HepG2 (cell line): ENCODE measurements around the gene TOMM22. TPM values are rescaled to one million over a fixed set of nuclear protein-coding genes. Genes with fewer than 3 reads are reported as not detected.

Experiments used
- IRX3 ChIP-seq: sonication (generic); formaldehyde crosslinking; IDR thresholded peaks from 2 replicates; pipeline ENCODE4 v1.8.1; 2023; ENCODE audit warnings: mild to moderate bottlenecking, low read depth, missing genetic modification reagents, borderline replicate concordance
- RARG ChIP-seq: sonication (generic); formaldehyde crosslinking; IDR thresholded peaks from 2 replicates; pipeline ENCODE4 v1.4.0; 2020; ENCODE audit warnings: low read depth, mild to moderate bottlenecking, missing genetic modification reagents
- RBFOX2 ChIP-seq: fragments of 200-400 bp; formaldehyde crosslinking; IDR thresholded peaks from 2 replicates; pipeline ENCODE4 v1.6.1; 2017; ENCODE audit warnings: low read depth, mild to moderate bottlenecking, low read length
- SIN3B ChIP-seq: fragments of 150-350 bp; IDR thresholded peaks from 2 replicates; pipeline ENCODE4 v1.6.1; 2014; ENCODE audit warnings: low read length
- TAF15 ChIP-seq: fragments of 200-400 bp; formaldehyde crosslinking; IDR thresholded peaks from one replicate; pipeline ENCODE4 v1.6.1; 2018; ENCODE audit warnings: mild to moderate bottlenecking, low read depth, low read length; ENCODE audit not compliant: poor library complexity, severe bottlenecking
- ZFP1 ChIP-seq: IDR thresholded peaks from 2 replicates; pipeline ENCODE4 v1.6.1; 2016
- ZNF331 ChIP-seq: sonication (generic); formaldehyde crosslinking; IDR thresholded peaks from 2 replicates; pipeline ENCODE4 v1.4.0; 2020; ENCODE audit warnings: missing genetic modification reagents
- ZNF446 ChIP-seq: sonication (generic); formaldehyde crosslinking; IDR thresholded peaks from 2 replicates; pipeline ENCODE4 v1.5.0; 2020; ENCODE audit warnings: mild to moderate bottlenecking, missing genetic modification reagents
- ZNF484 ChIP-seq: sonication (generic); formaldehyde crosslinking; IDR thresholded peaks from 2 replicates; pipeline ENCODE4 v1.5.1; 2020; ENCODE audit warnings: mild to moderate bottlenecking, low read depth, missing genetic modification reagents, borderline replicate concordance
- ZNF558 ChIP-seq: sonication (generic); formaldehyde crosslinking; IDR thresholded peaks from 2 replicates; pipeline ENCODE4 v1.9.0; 2022; ENCODE audit warnings: mild to moderate bottlenecking, missing genetic modification reagents, borderline replicate concordance
- ZNF75D ChIP-seq: sonication (generic); formaldehyde crosslinking; IDR thresholded peaks from 2 replicates; pipeline ENCODE4 v1.8.1; 2023; ENCODE audit warnings: missing genetic modification reagents, mild to moderate bottlenecking, borderline replicate concordance
- ZNF776 ChIP-seq: sonication (generic); formaldehyde crosslinking; IDR thresholded peaks from 2 replicates; pipeline ENCODE4 v1.4.0; 2020; ENCODE audit warnings: mild to moderate bottlenecking, missing genetic modification reagents
- polyA plus RNA-seq, 8 experiments: library from polyadenylated mRNA; depleted of rRNA in 3 of 8; stranded (reverse) in 7 of 8; unstranded in 1 of 8; fragments of >200 nt; fragmentation: Illumina TruSeq in 4 of 8; extraction: Trizol in 4 of 8; gene quantifications; 2 replicates each; pipeline versions ENCODE4 v1.2.1 to v1.2.3, GENCODE V29; 2011 to 2016; ENCODE audit warnings: low read depth in 4 of 8, missing spikeins in 1 of 8, mixed read lengths in 1 of 8; ENCODE audit not compliant: insufficient read depth in 1 of 8
- total RNA-seq, 5 experiments: library from RNA; depleted of rRNA; stranded (reverse); fragments of >200 nt; fragmentation: Illumina TruSeq; extraction: Trizol; gene quantifications; 2 replicates each; pipeline ENCODE4 v1.2.3, GENCODE V29; 2016; ENCODE audit warnings: low read depth in 1 of 5
- TF ChIP-seq, protein P1 (sequence below): sonication (generic); formaldehyde crosslinking; IDR thresholded peaks from 2 replicates; pipeline ENCODE4 v1.5.1; 2020; ENCODE audit warnings: mild to moderate bottlenecking, missing genetic modification reagents, borderline replicate concordance
- TF ChIP-seq, protein P2 (sequence below): sonication (generic); formaldehyde crosslinking; IDR thresholded peaks from 2 replicates; pipeline ENCODE4 v1.4.0; 2020; ENCODE audit warnings: missing genetic modification reagents
- TF ChIP-seq, protein P3 (sequence below): IDR thresholded peaks from 2 replicates; pipeline ENCODE4 v1.6.1; 2016; ENCODE audit warnings: missing compliant biosample characterization, missing genetic modification reagents, borderline replicate concordance
- TF ChIP-seq, protein P4 (sequence below): sonication (generic); formaldehyde crosslinking; IDR thresholded peaks from 2 replicates; pipeline ENCODE4 v1.5.0; 2020; ENCODE audit warnings: mild to moderate bottlenecking, missing genetic modification reagents
- TF ChIP-seq, protein P5 (sequence below): sonication (generic); formaldehyde crosslinking; IDR thresholded peaks from 2 replicates; pipeline ENCODE4 v1.4.0; 2020; ENCODE audit warnings: mild to moderate bottlenecking, missing genetic modification reagents

The TOMM22 gene
- total and polyA plus RNA-seq, 2 of the 13 experiments (the other 11 are each of a cell fraction or from before 2014, with no cell fraction given): 46.9 to 118 TPM

DNA sequence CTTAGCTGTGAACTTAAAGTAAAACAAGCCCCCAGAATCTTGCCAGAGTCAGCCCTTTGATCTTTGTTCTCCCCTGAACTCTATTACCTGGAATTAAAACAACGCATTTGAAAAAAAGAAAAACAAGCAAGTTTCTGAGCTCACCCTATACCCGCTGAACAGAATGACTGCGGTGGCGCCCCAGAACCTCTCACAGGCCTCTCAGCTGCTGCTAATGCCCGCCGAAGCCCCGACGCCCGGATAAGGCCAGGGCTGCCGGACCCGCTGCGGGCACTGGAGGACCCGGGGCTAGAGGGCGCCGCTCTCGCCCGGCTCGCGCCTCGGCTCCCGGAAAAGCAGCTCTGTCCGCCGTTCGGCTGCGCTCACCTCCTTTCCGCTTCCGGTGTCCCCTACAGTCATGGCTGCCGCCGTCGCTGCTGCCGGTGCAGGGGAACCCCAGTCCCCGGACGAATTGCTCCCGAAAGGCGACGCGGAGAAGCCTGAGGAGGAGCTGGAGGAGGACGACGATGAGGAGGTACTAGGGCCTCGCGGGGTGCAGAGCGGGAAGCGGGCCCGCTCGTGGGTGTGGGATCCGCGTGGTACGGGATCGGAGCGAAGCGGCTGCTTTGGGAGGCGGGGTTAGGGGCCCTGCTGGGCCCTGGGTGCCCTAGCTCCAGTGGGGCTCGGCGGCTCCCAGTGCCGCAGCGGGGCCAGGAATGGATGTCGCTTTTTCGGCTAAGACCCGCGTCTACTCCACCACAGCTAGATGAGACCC is at the start of gene TOMM22 (continued):
- TF ChIP-seq, protein P1, sequence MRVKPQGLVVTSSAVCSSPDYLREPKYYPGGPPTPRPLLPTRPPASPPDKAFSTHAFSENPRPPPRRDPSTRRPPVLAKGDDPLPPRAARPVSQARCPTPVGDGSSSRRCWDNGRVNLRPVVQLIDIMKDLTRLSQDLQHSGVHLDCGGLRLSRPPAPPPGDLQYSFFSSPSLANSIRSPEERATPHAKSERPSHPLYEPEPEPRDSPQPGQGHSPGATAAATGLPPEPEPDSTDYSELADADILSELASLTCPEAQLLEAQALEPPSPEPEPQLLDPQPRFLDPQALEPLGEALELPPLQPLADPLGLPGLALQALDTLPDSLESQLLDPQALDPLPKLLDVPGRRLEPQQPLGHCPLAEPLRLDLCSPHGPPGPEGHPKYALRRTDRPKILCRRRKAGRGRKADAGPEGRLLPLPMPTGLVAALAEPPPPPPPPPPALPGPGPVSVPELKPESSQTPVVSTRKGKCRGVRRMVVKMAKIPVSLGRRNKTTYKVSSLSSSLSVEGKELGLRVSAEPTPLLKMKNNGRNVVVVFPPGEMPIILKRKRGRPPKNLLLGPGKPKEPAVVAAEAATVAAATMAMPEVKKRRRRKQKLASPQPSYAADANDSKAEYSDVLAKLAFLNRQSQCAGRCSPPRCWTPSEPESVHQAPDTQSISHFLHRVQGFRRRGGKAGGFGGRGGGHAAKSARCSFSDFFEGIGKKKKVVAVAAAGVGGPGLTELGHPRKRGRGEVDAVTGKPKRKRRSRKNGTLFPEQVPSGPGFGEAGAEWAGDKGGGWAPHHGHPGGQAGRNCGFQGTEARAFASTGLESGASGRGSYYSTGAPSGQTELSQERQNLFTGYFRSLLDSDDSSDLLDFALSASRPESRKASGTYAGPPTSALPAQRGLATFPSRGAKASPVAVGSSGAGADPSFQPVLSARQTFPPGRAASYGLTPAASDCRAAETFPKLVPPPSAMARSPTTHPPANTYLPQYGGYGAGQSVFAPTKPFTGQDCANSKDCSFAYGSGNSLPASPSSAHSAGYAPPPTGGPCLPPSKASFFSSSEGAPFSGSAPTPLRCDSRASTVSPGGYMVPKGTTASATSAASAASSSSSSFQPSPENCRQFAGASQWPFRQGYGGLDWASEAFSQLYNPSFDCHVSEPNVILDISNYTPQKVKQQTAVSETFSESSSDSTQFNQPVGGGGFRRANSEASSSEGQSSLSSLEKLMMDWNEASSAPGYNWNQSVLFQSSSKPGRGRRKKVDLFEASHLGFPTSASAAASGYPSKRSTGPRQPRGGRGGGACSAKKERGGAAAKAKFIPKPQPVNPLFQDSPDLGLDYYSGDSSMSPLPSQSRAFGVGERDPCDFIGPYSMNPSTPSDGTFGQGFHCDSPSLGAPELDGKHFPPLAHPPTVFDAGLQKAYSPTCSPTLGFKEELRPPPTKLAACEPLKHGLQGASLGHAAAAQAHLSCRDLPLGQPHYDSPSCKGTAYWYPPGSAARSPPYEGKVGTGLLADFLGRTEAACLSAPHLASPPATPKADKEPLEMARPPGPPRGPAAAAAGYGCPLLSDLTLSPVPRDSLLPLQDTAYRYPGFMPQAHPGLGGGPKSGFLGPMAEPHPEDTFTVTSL (CRISPR knock-in tag): no peak; the same call in 1 of the 2 replicates
- TF ChIP-seq, protein P2, sequence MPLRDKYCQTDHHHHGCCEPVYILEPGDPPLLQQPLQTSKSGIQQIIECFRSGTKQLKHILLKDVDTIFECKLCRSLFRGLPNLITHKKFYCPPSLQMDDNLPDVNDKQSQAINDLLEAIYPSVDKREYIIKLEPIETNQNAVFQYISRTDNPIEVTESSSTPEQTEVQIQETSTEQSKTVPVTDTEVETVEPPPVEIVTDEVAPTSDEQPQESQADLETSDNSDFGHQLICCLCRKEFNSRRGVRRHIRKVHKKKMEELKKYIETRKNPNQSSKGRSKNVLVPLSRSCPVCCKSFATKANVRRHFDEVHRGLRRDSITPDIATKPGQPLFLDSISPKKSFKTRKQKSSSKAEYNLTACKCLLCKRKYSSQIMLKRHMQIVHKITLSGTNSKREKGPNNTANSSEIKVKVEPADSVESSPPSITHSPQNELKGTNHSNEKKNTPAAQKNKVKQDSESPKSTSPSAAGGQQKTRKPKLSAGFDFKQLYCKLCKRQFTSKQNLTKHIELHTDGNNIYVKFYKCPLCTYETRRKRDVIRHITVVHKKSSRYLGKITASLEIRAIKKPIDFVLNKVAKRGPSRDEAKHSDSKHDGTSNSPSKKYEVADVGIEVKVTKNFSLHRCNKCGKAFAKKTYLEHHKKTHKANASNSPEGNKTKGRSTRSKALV (CRISPR knock-in tag): no peak; the same call in 1 of the 2 replicates
- TF ChIP-seq ZNF446 (CRISPR knock-in tag) (peak; percentile 81), ZNF776 (0 out of 2 replicates have a peak, but pooled peaks have one; percentile 84), SIN3B (peak; percentile 98), TAF15 (peak; percentile 86), ZNF331 (CRISPR knock-in tag) (peak; percentile 84), ZNF484 (no peak), IRX3 (CRISPR knock-in tag) (peak; percentile 26; the same call in 1 of the 2 replicates), ZNF558 (peak; percentile 97; the same call in 1 of the 2 replicates), RBFOX2 (peak; percentile 100), ZFP1 (CRISPR knock-in tag) (peak; percentile 76; the same call in 1 of the 2 replicates), ZNF75D (CRISPR knock-in tag) (no peak), RARG (CRISPR knock-in tag) (no peak)
- TF ChIP-seq, protein P3, sequence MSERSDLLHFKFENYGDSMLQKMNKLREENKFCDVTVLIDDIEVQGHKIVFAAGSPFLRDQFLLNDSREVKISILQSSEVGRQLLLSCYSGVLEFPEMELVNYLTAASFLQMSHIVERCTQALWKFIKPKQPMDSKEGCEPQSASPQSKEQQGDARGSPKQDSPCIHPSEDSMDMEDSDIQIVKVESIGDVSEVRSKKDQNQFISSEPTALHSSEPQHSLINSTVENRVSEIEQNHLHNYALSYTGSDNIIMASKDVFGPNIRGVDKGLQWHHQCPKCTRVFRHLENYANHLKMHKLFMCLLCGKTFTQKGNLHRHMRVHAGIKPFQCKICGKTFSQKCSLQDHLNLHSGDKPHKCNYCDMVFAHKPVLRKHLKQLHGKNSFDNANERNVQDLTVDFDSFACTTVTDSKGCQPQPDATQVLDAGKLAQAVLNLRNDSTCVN: peak; percentile 70; the same call in 1 of the 2 replicates
- TF ChIP-seq, protein P4, sequence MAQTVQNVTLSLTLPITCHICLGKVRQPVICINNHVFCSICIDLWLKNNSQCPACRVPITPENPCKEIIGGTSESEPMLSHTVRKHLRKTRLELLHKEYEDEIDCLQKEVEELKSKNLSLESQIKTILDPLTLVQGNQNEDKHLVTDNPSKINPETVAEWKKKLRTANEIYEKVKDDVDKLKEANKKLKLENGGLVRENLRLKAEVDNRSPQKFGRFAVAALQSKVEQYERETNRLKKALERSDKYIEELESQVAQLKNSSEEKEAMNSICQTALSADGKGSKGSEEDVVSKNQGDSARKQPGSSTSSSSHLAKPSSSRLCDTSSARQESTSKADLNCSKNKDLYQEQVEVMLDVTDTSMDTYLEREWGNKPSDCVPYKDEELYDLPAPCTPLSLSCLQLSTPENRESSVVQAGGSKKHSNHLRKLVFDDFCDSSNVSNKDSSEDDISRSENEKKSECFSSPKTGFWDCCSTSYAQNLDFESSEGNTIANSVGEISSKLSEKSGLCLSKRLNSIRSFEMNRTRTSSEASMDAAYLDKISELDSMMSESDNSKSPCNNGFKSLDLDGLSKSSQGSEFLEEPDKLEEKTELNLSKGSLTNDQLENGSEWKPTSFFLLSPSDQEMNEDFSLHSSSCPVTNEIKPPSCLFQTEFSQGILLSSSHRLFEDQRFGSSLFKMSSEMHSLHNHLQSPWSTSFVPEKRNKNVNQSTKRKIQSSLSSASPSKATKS: no peak; the same call in none of the 2 replicates
- TF ChIP-seq, protein P5, sequence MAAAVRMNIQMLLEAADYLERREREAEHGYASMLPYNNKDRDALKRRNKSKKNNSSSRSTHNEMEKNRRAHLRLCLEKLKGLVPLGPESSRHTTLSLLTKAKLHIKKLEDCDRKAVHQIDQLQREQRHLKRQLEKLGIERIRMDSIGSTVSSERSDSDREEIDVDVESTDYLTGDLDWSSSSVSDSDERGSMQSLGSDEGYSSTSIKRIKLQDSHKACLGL (CRISPR knock-in tag): peak; percentile 94
